ENCODE results near the gene ANKRD16.

Gene ANKRD16

DNA sequence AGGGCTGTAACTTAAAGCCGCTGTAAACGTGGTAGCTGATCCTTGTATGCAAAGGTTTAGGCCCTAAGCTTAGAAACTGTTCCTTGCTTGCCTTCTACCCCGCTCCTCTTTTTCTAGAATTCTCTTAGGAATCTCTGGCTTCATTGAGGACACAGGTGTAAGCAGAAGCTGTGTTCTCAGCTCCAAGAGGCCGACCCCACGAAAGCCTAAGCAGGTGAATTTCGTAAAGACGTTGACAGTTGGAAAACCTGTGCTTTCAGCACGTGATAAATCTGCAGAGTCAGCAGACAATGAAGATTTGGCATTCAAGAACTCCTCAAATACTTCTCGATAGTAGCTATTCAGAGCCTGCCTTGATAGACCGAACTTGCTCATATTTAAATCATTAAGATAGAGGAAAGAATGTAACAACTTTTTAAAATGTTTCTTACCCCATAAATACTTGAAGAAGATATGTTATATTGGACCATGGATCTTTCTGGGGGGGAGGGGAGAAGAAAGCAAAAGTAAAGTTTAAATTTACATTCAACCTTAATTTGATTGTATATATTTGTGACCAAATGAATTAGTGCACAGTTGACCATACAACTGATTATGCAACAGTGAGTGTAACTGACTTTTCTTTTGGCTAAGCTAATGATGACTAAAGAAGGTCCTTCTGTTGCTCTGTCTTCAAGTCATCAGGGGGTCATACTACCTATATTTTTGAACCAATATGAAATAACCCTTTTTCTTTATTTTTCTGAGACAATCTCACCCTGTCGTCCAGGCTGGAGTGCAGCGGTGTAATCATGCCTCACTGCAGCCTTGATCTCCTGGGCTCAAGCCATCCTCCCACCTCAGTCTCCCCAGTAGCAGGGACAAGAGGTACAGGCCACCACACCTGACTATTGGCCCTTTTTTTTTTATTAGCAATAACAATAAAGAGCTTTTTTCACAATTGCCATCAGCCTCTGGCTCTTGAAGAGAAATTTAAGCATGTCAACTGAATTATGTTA, 75.3 kb downstream of the ANKRD16 start:
- H3K9ac ChIP-seq, result no peak overlapping the region
- no peaks in the 10 kb centered on the region for H3K36me3 ChIP-seq (ENCODE audit: control insufficient read depth, insufficient read depth, low read length)
- H3K4me3 ChIP-seq (ENCODE audit: low read depth, low read length), result peak overlapping the region; percentile 86
- H3K27ac ChIP-seq, result peak overlapping the region; percentile 96
- H3K4me1 ChIP-seq, result peaks cover 12% of the 10 kb centered on the region
- H3K79me2 ChIP-seq, result peaks cover 15% of the 10 kb centered on the region
- H2AFZ ChIP-seq, result peak overlapping the region; percentile 99
- H3K9me3 ChIP-seq (ENCODE audit: control insufficient read depth, low read length), result no peaks in the 10 kb centered on the region
- H3K4me2 ChIP-seq (ENCODE audit: low read length), result peak overlapping the region; percentile 86
- no peaks in the 10 kb centered on the region for H3K27me3 ChIP-seq (ENCODE audit: control insufficient read depth, insufficient read depth, low read length)
- TF ChIP-seq, protein P1, sequence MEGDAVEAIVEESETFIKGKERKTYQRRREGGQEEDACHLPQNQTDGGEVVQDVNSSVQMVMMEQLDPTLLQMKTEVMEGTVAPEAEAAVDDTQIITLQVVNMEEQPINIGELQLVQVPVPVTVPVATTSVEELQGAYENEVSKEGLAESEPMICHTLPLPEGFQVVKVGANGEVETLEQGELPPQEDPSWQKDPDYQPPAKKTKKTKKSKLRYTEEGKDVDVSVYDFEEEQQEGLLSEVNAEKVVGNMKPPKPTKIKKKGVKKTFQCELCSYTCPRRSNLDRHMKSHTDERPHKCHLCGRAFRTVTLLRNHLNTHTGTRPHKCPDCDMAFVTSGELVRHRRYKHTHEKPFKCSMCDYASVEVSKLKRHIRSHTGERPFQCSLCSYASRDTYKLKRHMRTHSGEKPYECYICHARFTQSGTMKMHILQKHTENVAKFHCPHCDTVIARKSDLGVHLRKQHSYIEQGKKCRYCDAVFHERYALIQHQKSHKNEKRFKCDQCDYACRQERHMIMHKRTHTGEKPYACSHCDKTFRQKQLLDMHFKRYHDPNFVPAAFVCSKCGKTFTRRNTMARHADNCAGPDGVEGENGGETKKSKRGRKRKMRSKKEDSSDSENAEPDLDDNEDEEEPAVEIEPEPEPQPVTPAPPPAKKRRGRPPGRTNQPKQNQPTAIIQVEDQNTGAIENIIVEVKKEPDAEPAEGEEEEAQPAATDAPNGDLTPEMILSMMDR (IDR thresholded peaks at IDR 0.05), result no peak

DNA sequence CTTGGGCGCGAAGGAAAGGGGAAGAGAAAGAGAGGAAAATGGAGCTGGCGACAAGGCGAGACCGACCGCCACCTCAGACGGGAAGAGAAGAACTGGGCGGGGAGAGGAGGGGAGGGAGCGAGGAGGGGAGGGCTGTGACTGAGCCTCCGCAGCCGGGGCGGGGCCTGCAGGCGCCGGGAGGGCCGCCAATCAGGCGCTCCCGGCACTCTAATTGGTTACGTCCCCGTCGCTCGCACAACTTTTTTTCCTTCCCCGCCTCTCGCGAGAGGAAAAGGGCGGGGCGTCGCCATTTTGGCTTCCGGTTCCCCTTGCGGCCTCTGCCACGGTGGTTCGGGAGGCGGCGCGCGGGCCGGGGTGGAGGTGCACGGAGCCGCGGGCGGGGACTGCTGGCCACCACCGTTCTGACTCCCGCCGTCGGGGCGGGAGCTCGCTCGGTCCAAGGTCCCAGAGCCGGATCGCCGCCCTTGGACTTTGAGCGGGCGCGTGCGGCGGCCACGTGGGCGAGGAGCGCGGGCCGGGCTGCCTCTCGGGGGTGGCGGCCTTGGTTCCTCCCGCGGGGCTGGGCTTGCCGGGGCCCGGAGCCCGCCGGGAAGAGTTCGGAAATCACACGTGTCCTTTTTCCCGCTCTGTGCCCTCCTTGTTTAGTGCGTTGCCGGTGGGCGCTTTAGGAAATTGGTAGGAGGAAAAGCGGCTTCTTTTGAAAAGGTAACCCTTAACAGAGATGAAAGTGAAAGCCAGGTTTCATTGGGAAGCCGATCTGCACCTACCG, 76.2 kb downstream of the ANKRD16 start, which contains the start of gene GDI2:
Gene GDI2 (minus strand): TSS at position 94 of the 769 bp plus-strand sequence. CDS start 176 bp downstream, outside the sequence.
- Histone ChIP-seq H3K4me1 (peaks cover 12% of the 10 kb centered on the region), H3K36me3 (ENCODE audit: control insufficient read depth, insufficient read depth, low read length) (no peaks in the 10 kb centered on the region), H3K27ac (peak within 1 kb of the TSS; percentile 96), H2AFZ (peak within 1 kb of the TSS; percentile 99), H3K4me2 (ENCODE audit: low read length) (peak within 1 kb of the TSS; percentile 92), H3K79me2 (peaks cover 18% of the 10 kb centered on the region), H3K4me3 (ENCODE audit: low read depth, low read length) (peak within 1 kb of the TSS; percentile 96), H3K9me3 (ENCODE audit: control insufficient read depth, low read length) (no peaks in the 10 kb centered on the region), H3K27me3 (ENCODE audit: control insufficient read depth, insufficient read depth, low read length) (no peaks in the 10 kb centered on the region), H3K9ac (peak within 1 kb of the TSS; percentile 90)
- TF ChIP-seq, protein P1 (IDR thresholded peaks at IDR 0.05), result no peak

DNA sequence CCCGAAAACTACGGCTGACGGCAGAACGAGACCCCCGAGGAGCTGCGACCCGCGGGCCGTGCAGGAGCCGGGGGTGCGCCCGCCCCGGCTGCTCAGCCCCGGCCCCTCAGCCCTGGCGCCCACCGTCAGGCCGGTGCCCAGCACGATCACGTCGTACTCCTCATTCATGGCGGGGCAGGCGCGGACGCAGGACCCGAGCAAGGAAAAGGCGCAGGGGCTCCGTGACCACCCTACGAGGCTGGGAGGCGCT, 76.7 kb downstream of the ANKRD16 start:
- H3K36me3 ChIP-seq (ENCODE audit: control insufficient read depth, insufficient read depth, low read length), result no peaks in the 10 kb centered on the region
- TF ChIP-seq, protein P1 (IDR thresholded peaks at IDR 0.05), result peak; percentile 5
- H3K4me1 ChIP-seq, result peaks cover 12% of the 10 kb centered on the region
- H3K4me2 ChIP-seq (ENCODE audit: low read length), result peak overlapping the region; percentile 92
- H3K9me3 ChIP-seq (ENCODE audit: control insufficient read depth, low read length), result no peaks in the 10 kb centered on the region
- peak overlapping the region; percentile 96 for H3K4me3 ChIP-seq (ENCODE audit: low read depth, low read length)
- peak overlapping the region; percentile 89 for H3K9ac ChIP-seq
- H3K79me2 ChIP-seq, result peaks cover 18% of the 10 kb centered on the region
- no peaks in the 10 kb centered on the region for H3K27me3 ChIP-seq (ENCODE audit: control insufficient read depth, insufficient read depth, low read length)
- H2AFZ ChIP-seq, result peak overlapping the region; percentile 99
- H3K27ac ChIP-seq, result peak overlapping the region; percentile 96

DNA sequence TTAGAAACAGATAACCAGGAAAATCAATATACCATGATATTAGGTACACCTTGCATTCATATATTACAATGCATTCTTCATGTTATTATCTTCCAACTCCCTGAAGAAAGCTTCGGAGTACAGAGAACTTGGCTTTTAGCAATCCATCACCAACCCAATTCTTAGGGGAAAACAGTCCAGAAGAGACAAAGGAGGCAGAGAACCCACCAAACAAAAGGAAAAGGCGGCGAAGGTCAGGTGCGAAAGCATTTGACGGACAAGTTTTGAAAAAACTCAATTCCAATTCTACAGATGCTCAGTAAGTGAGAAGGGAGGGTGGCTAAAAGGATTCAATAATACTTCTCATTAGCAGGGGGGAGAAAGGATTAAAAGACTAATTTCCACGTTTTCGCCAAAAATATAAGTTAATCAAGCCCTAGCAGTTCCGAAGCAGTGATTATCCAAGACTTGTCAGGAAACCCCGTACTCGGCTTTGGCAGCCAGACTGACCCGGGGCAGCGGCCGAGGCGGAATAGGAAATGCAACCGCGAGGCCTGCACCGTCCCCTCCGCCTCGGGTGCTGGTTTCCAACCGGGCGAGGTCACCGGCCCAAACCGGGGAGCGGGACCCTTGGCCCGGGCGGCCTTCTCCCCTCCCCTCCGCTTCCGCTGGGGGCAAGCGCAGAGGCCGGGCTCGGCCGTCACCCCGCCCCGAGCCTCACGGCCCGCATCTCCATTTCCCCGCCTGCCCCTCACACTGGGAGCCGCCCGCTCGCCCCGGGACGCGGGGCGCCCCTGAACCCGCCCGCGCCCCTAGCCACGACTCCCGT, 77.2 kb downstream of the ANKRD16 start:
- TF ChIP-seq, protein P1 (IDR thresholded peaks at IDR 0.05), result no peak
- H3K4me3 ChIP-seq (ENCODE audit: low read depth, low read length), result peak overlapping the region; percentile 96
- peak overlapping the region; percentile 99 for H2AFZ ChIP-seq
- H3K27ac ChIP-seq, result peak overlapping the region; percentile 96
- H3K36me3 ChIP-seq (ENCODE audit: control insufficient read depth, insufficient read depth, low read length), result no peaks in the 10 kb centered on the region
- H3K4me2 ChIP-seq (ENCODE audit: low read length), result peak overlapping the region; percentile 92
- no peaks in the 10 kb centered on the region for H3K27me3 ChIP-seq (ENCODE audit: control insufficient read depth, insufficient read depth, low read length)
- peak overlapping the region; percentile 89 for H3K9ac ChIP-seq
- H3K4me1 ChIP-seq, result peaks cover 12% of the 10 kb centered on the region
- H3K9me3 ChIP-seq (ENCODE audit: control insufficient read depth, low read length), result no peaks in the 10 kb centered on the region
- peaks cover 18% of the 10 kb centered on the region for H3K79me2 ChIP-seq

Measured in parathyroid adenoma (tissue), 2 donors.